Right lobe of liver (tissue), 6 donors: ENCODE measurements around the gene MKRN2OS. TPM values are rescaled to one million over a fixed set of nuclear protein-coding genes. Genes with fewer than 3 reads are reported as not detected.

Source experiments
- ATAC-seq, 4 donors: fragments of 200-7000 bp; cut with Tn5 transposase; one replicate each; pipeline ENCODE4 v1.9.1; 2020; ENCODE audit warnings: mild to moderate bottlenecking in 4 of 4, moderate library complexity in 4 of 4
- DNase-seq, 3 donors: peaks; one replicate each; pipeline ENCODE4 v3.0.0-alpha.2; 2020
- H3K27ac ChIP-seq, 3 donors: fragments of 200-600 bp; one replicate each; pipeline ENCODE4 v1.8.0; 2022
- H3K27me3 ChIP-seq, 2 donors: fragments of 200-600 bp; one replicate each; pipeline ENCODE4 v1.8.0; 2022
- H3K36me3 ChIP-seq, 4 donors: fragments of 200-600 bp; sonication (generic) in 1 of 4; one replicate each; pipeline versions ENCODE4 v1.5.1 to v1.8.0; 2017 to 2022; ENCODE audit warnings: control low read depth in 1 of 4
- H3K4me1 ChIP-seq, 4 donors: fragments of 200-600 bp; sonication (generic) in 1 of 4; one replicate each; pipeline versions ENCODE4 v1.5.1 to v1.8.0; 2017 to 2022; ENCODE audit warnings: control low read depth in 1 of 4
- H3K4me3 ChIP-seq, 3 donors: fragments of 200-600 bp; one replicate each; pipeline ENCODE4 v1.8.0; 2022
- H3K9me3 ChIP-seq, 4 donors: fragments of 200-600 bp; sonication (generic) in 1 of 4; one replicate each; pipeline versions ENCODE4 v1.5.1 to v1.8.0; 2017 to 2022; ENCODE audit warnings: control low read depth in 1 of 4
- CTCF ChIP-seq, 4 donors: fragments of 200-600 bp in 3 of 4; fragments of 450-650 bp in 1 of 4; IDR thresholded peaks; one replicate each; pipeline versions ENCODE4 v1.5.1 to v1.8.0; 2016 to 2022; ENCODE audit warnings: antibody characterized with exemption in 4 of 4, mild to moderate bottlenecking in 2 of 4
- POLR2A ChIP-seq: fragments of 450-650 bp; IDR thresholded peaks from one replicate; pipeline ENCODE4 v1.6.1; 2017; ENCODE audit warnings: antibody characterized with exemption, mild to moderate bottlenecking
- whole genome bisulfite sequencing: methylation state at CpG from one replicate; pipeline ENCODE4 v1.1.6; 2018; ENCODE audit warnings: low coverage, low lambda C conversion rate; ENCODE audit not compliant: insufficient coverage; ENCODE audit errors: missing lambda C conversion rate; 5-methylcytosine and 5-hydroxymethylcytosine counted together
- intact Hi-C, 2 donors: fragments of 100-400 bp; cut with DNase I; formaldehyde crosslinking; loops; one replicate each; pipeline versions ENCODE4 v1.11.2 to v1.14.1; 2022
- total RNA-seq, 6 experiments: library from RNA; depleted of rRNA in 2 of 6; stranded (reverse); fragments of >200 nt in 2 of 6; fragmentation: NEBNext Ultra II Directional in 3 of 6; extraction: Animal tissue kit (Norgen Biotek cat#: 25700) in 3 of 6; gene quantifications; one replicate each; pipeline versions ENCODE4 v1.1.0 to v1.2.4, GENCODE V29; 2016 to 2023
- donor health status: DM: no; HTN: yes; CAD: no.
- donor health status: DM: no; HTN: no; CAD: no.
- donor health status: DM: no; HTN: no; CAD: no.
- donor health status: DM: no; HTN: yes; CAD: no.
- donor health status: DM: no; HTN: yes; CAD: no.

MKRN2OS gene
- total RNA-seq, 6 experiments from 2014 or later, result 0.31 TPM; not detected in 5

GRCh38 chr3:12571986-12572385, 26.7 kb upstream of the MKRN2OS start:
- intact Hi-C loops, result no loop called here
- H3K27ac ChIP-seq, result no peak overlapping the region
- no peaks in the 10 kb centered on the region for H3K9me3 ChIP-seq
- DNase-seq, result no peak
- H3K4me3 ChIP-seq, result no peak overlapping the region
- peaks cover 0 to 73% (median 41%) of the 10 kb centered on the region in 4 donors for H3K36me3 ChIP-seq
- ATAC-seq, result no peak
- TF ChIP-seq CTCF (IDR thresholded peaks at IDR 0.05) (no peak), POLR2A (no peak)
- H3K4me1 ChIP-seq, result no peaks in the 10 kb centered on the region
- 97% methylated on average over 5 of the region's 11 CpGs for WGBS
- H3K27me3 ChIP-seq, result no peaks in the 10 kb centered on the region

DNA sequence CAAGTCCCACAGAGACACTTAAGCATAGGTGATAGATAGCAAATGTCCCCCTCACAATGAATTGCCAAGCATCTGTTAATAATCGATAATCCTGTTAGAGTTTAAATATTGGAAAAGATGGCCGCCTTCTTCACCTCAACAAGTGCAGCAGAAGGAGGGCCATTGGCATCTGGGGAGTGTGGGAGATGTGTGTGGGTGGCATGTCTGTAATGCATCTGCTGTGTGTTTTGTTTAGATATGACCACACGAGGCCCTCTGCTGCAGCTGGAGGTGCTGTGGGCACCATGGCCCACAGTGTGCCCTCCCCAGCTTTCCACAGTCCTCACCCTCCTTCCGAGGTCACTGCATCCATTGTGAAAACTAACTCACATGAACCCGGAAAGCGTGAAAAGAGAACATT, 24.5 kb upstream of the MKRN2OS start:
- peaks cover 0 to 56% (median 36%) of the 10 kb centered on the region in 4 donors for H3K36me3 ChIP-seq
- H3K9me3 ChIP-seq, result no peaks in the 10 kb centered on the region
- 100% methylated on average over 2 of the region's 6 CpGs for WGBS
- H3K27me3 ChIP-seq, result no peaks in the 10 kb centered on the region
- no peaks in the 10 kb centered on the region for H3K4me1 ChIP-seq
- TF ChIP-seq POLR2A (no peak), CTCF (IDR thresholded peaks at IDR 0.05) (no peak)
- no peak for ATAC-seq
- H3K27ac ChIP-seq, result no peak overlapping the region
- no peak overlapping the region for H3K4me3 ChIP-seq
- no peak for DNase-seq
- intact Hi-C loops, result no loop called here

GRCh38 chr3:12568747-12569146, 23.4 kb upstream of the MKRN2OS start:
- Histone ChIP-seq H3K27ac (no peak overlapping the region), H3K4me3 (no peak overlapping the region), H3K36me3 (peaks cover 0 to 45% (median 30%) of the 10 kb centered on the region in 4 donors), H3K4me1 (no peaks in the 10 kb centered on the region), H3K27me3 (no peaks in the 10 kb centered on the region), H3K9me3 (no peaks in the 10 kb centered on the region)
- 91% methylated on average over 3 of the region's 3 CpGs for WGBS
- intact Hi-C loops, result no loop called here
- DNase-seq, result no peak
- TF ChIP-seq POLR2A (no peak), CTCF (IDR thresholded peaks at IDR 0.05) (no peak)
- no peak for ATAC-seq

- TF ChIP-seq CTCF (IDR thresholded peaks at IDR 0.05) (no peak), POLR2A (no peak)
- no peaks in the 10 kb centered on the region for H3K9me3 ChIP-seq
- no peak for DNase-seq
- H3K36me3 ChIP-seq, result peaks cover 0 to 28% (median 15%) of the 10 kb centered on the region in 4 donors
- ATAC-seq, result no peak
- no peak overlapping the region for H3K27ac ChIP-seq
- H3K4me3 ChIP-seq, result no peak overlapping the region
- intact Hi-C loops, result no loop called here
- no peaks in the 10 kb centered on the region for H3K4me1 ChIP-seq
- H3K27me3 ChIP-seq, result no peaks in the 10 kb centered on the region
Observed at GRCh38 chr3:12566976-12567375, 21.7 kb upstream of the MKRN2OS start.

- WGBS, result 89% methylated on average over 1 of the region's 1 CpG
- TF ChIP-seq POLR2A (no peak), CTCF (IDR thresholded peaks at IDR 0.05) (no peak)
- Histone ChIP-seq H3K9me3 (no peaks in the 10 kb centered on the region), H3K36me3 (no peaks in the 10 kb centered on the region), H3K27me3 (no peaks in the 10 kb centered on the region), H3K4me1 (peaks cover 0 to 19% (median 8%) of the 10 kb centered on the region in 4 donors), H3K4me3 (no peak overlapping the region), H3K27ac (no peak overlapping the region)
- ATAC-seq (no peak), DNase-seq (no peak)
- intact Hi-C loops, result no loop called here
Observed at GRCh38 chr3:12562451-12562850, 17.2 kb upstream of the MKRN2OS start.
